ENCODE data around the gene CDH23. TPM values are rescaled to one million over a fixed set of nuclear protein-coding genes. Genes with fewer than 3 reads are reported as not detected.
A peak's percentile ranks its signal among the peaks of the same experiment; 100 is the strongest.

Gene CDH23
- total RNA-seq, 1 experiment from 2014 or later: not detected

- Histone ChIP-seq H3K79me2 (ENCODE audit: low read length) (no peaks in the 10 kb centered on the region), H3K9me2 (replicated peaks; ENCODE audit: low read length) (no peaks in the 10 kb centered on the region), H3F3A (ENCODE audit: low read length, unreplicated experiment) (no peaks in the 10 kb centered on the region), H3K27ac (ENCODE audit: low read length) (no peak within 1 kb of the TSS; the same call in 1 of the 2 replicates), H3K27me3 (ENCODE audit: low read length) (no peaks in the 10 kb centered on the region), H3K9me3 (ENCODE audit: low read length) (no peaks in the 10 kb centered on the region), H3K4me1 (ENCODE audit: insufficient read depth, low read length) (peaks cover 18% of the 10 kb centered on the region), H3K9ac (ENCODE audit: low read length) (0 out of 2 replicates have a peak within 1 kb of the TSS, but pooled peaks have one; percentile 36), H2AFZ (ENCODE audit: low read length) (peak within 1 kb of the TSS; percentile 90), H4K20me1 (ENCODE audit: low read length) (no peaks in the 10 kb centered on the region), H3K4me3 (ENCODE audit: low read length) (peak within 1 kb of the TSS; percentile 72), H3K4me2 (ENCODE audit: low read length) (peak within 1 kb of the TSS; percentile 97), H3K36me3 (ENCODE audit: low read depth, low read length) (no peaks in the 10 kb centered on the region)
- ChIA-PET POLR2A (ENCODE audit: unreplicated experiment) (interaction anchor here (0.5 to 0.6 kb wide), 2 partner anchors 9 to 75 kb away, joined by 3 read pairs; no protein-coding TSS in a partner anchor), CTCF (interaction anchor here (0.7 to 1.8 kb wide), 3 partner anchors 33 to 97 kb away, joined by 3 to 7 read pairs (median 5); no protein-coding TSS in a partner anchor)
- DNase-seq (peak; percentile 81), ATAC-seq (peak; percentile 80)
- TF ChIP-seq CTCF (conservative IDR thresholded peaks at IDR 0.05; ENCODE audit: low read depth, low read length) (peak; percentile 66), EZH2 (IDR thresholded peaks at IDR 0.05; ENCODE audit: low read length, unreplicated experiment) (no peak), EZH2phosphoT487 (IDR thresholded peaks at IDR 0.05; ENCODE audit: borderline replicate concordance, low read length) (no peak)
- intact Hi-C loops (cut with micrococcal nuclease): loop anchor here (5.0 kb wide), 1 partner anchor 39 kb away; no protein-coding TSS in a partner anchor
- no TSS peak for BruUV-seq (replicated peaks)
Observed at GRCh38 chr10:71773221-71773971, 376.7 kb downstream of the CDH23 start, which contains the start of gene VSIR. TSS of gene VSIR (minus strand) at chr10:71773520. CDS start at chr10:71773439, 81 bp downstream.

- no peaks in the 10 kb centered on the region for H4K20me1 ChIP-seq (ENCODE audit: low read length)
- H3K9me3 ChIP-seq (ENCODE audit: low read length): no peaks in the 10 kb centered on the region
- no peak overlapping the region for H3K27ac ChIP-seq (ENCODE audit: low read length)
- no peaks in the 10 kb centered on the region for H3K9me2 ChIP-seq (replicated peaks; ENCODE audit: low read length)
- ATAC-seq (no peak), DNase-seq (no peak)
- TF ChIP-seq CTCF (conservative IDR thresholded peaks at IDR 0.05; ENCODE audit: low read depth, low read length): no peak
- no peak for TF ChIP-seq EZH2phosphoT487 (IDR thresholded peaks at IDR 0.05; ENCODE audit: borderline replicate concordance, low read length)
- no peak for TF ChIP-seq EZH2 (IDR thresholded peaks at IDR 0.05; ENCODE audit: low read length, unreplicated experiment)
- H3K36me3 ChIP-seq (ENCODE audit: low read depth, low read length): no peaks in the 10 kb centered on the region
- no TSS peak for BruUV-seq (replicated peaks)
- H3K4me1 ChIP-seq (ENCODE audit: insufficient read depth, low read length): peaks cover 18% of the 10 kb centered on the region
- no peaks in the 10 kb centered on the region for H3K27me3 ChIP-seq (ENCODE audit: low read length)
- ChIA-PET CTCF (no interaction called here), POLR2A (ENCODE audit: unreplicated experiment) (no interaction called here)
- H3K79me2 ChIP-seq (ENCODE audit: low read length): no peaks in the 10 kb centered on the region
- intact Hi-C loops (cut with micrococcal nuclease): loop anchor here (5.0 kb wide), 1 partner anchor 37 kb away; no protein-coding TSS in a partner anchor
- H3K4me3 ChIP-seq (ENCODE audit: low read length): no peak overlapping the region
- no peak overlapping the region for H2AFZ ChIP-seq (ENCODE audit: low read length)
- no peak overlapping the region for H3K9ac ChIP-seq (ENCODE audit: low read length)
- no peak overlapping the region for H3K4me2 ChIP-seq (ENCODE audit: low read length)
- no peaks in the 10 kb centered on the region for H3F3A ChIP-seq (ENCODE audit: low read length, unreplicated experiment)
Observed at GRCh38 chr10:71774916-71775702, 378.4 kb downstream of the CDH23 start.
